ENCODE data around the gene INSIG1. TPM values are rescaled to one million over a fixed set of nuclear protein-coding genes. Genes with fewer than 3 reads are reported as not detected.

INSIG1 gene
- total RNA-seq, 1 experiment from 2014 or later = 32.3 TPM

DNA sequence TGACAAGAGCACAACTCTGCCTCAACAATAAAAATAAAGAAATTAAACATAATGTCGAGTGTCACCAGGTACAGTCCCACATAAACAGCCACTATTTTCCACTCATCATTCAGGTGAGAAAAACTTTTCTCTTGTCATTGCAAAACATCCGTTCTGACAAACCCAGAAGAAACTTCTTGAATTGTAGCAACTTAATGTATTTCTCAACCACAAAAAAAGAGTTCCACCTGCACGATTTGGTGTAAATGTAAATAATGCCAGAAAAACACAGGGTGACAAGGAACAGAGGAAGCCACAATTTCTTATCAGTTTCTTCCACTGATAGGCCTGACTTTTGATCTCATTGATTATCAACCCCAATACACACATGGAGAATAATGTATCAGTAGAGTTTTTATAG is 26.8 kb upstream of the INSIG1 start:
- Mint-ChIP-seq H3K27me3 (ENCODE audit: low read depth) (no peaks in the 10 kb centered on the region), H3K36me3 (no peaks in the 10 kb centered on the region), H3K4me1 (no peaks in the 10 kb centered on the region), H3K4me3 (no peak overlapping the region), H3K27ac (no peak overlapping the region), H3K9me3 (peaks cover 10% of the 10 kb centered on the region; the same call in 1 of the 2 replicates)
- DNase-seq (ENCODE audit: low spot score) (no peak), ATAC-seq (no peak)
- TF ChIP-seq NFYB (CRISPR knock-in tag; conservative IDR thresholded peaks at IDR 0.05; ENCODE audit: low read depth) (no peak), FOXP1 (CRISPR knock-in tag; IDR thresholded peaks at IDR 0.05; ENCODE audit: borderline replicate concordance) (no peak), ZBTB43 (CRISPR knock-in tag; IDR thresholded peaks at IDR 0.05) (no peak), ELF4 (CRISPR knock-in tag; IDR thresholded peaks at IDR 0.05; ENCODE audit: low read depth) (no peak), ZNF121 (CRISPR knock-in tag; IDR thresholded peaks at IDR 0.05) (no peak), SOX15 (CRISPR knock-in tag; IDR thresholded peaks at IDR 0.05) (no peak), NFATC4 (CRISPR knock-in tag; IDR thresholded peaks at IDR 0.05) (no peak), NR1H2 (CRISPR knock-in tag; IDR thresholded peaks at IDR 0.05) (no peak), NFE2L1 (CRISPR knock-in tag; IDR thresholded peaks at IDR 0.05) (no peak), GABPB1 (CRISPR knock-in tag; IDR thresholded peaks at IDR 0.05) (no peak)
- TF ChIP-seq, protein P1, sequence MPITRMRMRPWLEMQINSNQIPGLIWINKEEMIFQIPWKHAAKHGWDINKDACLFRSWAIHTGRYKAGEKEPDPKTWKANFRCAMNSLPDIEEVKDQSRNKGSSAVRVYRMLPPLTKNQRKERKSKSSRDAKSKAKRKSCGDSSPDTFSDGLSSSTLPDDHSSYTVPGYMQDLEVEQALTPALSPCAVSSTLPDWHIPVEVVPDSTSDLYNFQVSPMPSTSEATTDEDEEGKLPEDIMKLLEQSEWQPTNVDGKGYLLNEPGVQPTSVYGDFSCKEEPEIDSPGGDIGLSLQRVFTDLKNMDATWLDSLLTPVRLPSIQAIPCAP (CRISPR knock-in tag; IDR thresholded peaks at IDR 0.05) = no peak
- POLR2A ChIA-PET = no interaction called here
- CTCF ChIA-PET = no interaction called here

DNA sequence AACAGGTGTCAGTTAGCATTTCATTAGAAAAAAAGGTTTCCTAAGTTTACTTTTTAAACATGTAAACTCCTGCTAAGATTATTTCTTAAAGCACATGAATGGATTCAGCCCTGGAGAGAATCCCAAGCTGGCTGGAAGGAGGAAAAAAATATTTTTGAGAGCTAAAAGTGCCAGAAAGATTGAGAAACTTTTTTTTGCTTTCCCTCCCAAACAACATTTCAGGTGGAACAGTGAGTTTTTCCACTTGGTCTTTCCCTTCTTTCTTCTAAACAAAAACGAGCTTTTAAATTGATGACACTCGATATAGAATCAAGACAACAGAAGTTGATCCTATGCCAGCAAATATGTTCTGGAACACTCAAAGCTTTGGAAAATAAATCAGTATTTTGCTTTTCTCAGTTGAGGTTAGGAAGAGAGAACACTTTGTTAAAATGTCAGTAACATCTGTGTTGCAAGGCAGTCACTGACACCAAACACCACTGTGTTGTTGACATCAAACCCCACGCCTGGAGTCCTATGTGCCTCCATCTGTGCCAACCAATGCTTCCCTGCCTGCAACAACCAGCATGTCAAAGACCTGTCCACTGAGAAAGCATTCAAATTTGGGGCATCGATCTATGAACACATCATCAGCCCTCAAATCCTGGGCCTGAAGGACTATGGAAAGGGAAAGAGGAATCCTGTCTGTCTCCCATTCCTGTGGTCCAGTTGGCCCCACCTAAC is 22.9 kb upstream of the INSIG1 start:
- H3K27me3 Mint-ChIP-seq (ENCODE audit: low read depth) = no peaks in the 10 kb centered on the region
- H3K27ac Mint-ChIP-seq = no peak overlapping the region
- ATAC-seq = no peak
- peaks cover 9% of the 10 kb centered on the region; the same call in 1 of the 2 replicates for H3K4me1 Mint-ChIP-seq
- H3K4me3 Mint-ChIP-seq = no peak overlapping the region
- no peaks in the 10 kb centered on the region for H3K36me3 Mint-ChIP-seq
- no peak for TF ChIP-seq ZNF138 (CRISPR knock-in tag; conservative IDR thresholded peaks at IDR 0.05)
- TF ChIP-seq JUN (CRISPR knock-in tag; IDR thresholded peaks at IDR 0.05) = no peak
- TF ChIP-seq, protein P2, sequence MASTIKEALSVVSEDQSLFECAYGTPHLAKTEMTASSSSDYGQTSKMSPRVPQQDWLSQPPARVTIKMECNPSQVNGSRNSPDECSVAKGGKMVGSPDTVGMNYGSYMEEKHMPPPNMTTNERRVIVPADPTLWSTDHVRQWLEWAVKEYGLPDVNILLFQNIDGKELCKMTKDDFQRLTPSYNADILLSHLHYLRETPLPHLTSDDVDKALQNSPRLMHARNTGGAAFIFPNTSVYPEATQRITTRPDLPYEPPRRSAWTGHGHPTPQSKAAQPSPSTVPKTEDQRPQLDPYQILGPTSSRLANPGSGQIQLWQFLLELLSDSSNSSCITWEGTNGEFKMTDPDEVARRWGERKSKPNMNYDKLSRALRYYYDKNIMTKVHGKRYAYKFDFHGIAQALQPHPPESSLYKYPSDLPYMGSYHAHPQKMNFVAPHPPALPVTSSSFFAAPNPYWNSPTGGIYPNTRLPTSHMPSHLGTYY (CRISPR knock-in tag; IDR thresholded peaks at IDR 0.05) = no peak
- TF ChIP-seq SMAD4 (CRISPR knock-in tag; IDR thresholded peaks at IDR 0.05) = no peak
- no peak for TF ChIP-seq RELA (CRISPR knock-in tag; IDR thresholded peaks at IDR 0.05; ENCODE audit: borderline replicate concordance)
- TF ChIP-seq ZNF219 (CRISPR knock-in tag; IDR thresholded peaks at IDR 0.05; ENCODE audit: borderline replicate concordance) = no peak
- no peak for TF ChIP-seq FOXP1 (CRISPR knock-in tag; IDR thresholded peaks at IDR 0.05; ENCODE audit: borderline replicate concordance)
- no peak for TF ChIP-seq TP53 (CRISPR knock-in tag; IDR thresholded peaks at IDR 0.05)
- TF ChIP-seq ATF1 (CRISPR knock-in tag; IDR thresholded peaks at IDR 0.05) = no peak
- peaks cover 7% of the 10 kb centered on the region; the same call in 1 of the 2 replicates for H3K9me3 Mint-ChIP-seq
- ChIA-PET POLR2A (no interaction called here), CTCF (interaction anchor here (1.2 kb wide), 1 partner anchor 13 kb away, joined by 3 read pairs; no protein-coding TSS in a partner anchor)
- no peak for DNase-seq (ENCODE audit: low spot score)

DNA sequence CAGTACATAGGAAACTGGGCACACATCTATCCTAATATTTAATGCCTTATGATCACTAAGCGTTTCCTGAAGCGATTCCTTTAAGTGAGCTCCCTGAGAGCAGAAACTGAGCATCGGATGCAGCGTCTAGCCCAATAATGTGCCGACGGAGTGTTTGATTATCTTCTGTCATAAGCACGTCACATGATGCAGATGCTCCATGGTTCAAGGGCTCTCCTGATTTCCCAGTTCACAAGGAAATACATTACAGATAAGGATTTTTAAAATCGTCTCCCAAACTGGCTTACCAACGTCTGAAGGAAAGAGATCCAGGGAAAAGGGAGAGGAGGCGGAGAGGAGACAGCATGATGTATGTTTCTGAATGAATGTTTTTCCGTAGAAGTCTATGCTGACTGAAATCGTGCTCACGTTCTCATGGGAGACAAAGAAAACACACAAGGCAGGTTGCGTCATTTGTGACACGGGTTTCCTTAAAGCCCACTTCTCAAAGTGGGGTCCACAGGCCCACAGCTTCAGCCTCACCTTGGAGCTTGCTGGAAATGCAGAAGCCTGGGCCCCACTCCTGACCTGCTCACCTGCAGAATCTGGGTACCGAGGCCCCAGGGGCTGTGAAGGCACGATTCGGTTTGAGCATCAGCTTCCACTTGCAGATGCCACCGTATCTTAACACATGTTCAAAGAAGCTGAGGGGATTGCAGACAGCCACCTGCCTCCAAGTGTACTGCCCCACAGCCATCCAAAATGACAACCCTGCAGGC is 21.5 kb upstream of the INSIG1 start:
- DNase-seq (ENCODE audit: low spot score) (no peak), ATAC-seq (no peak)
- no peaks in the 10 kb centered on the region for H3K27me3 Mint-ChIP-seq (ENCODE audit: low read depth)
- ChIA-PET POLR2A (no interaction called here), CTCF (interaction anchor here (1.2 kb wide), 1 partner anchor 15 kb away, joined by 3 read pairs; no protein-coding TSS in a partner anchor)
- H3K36me3 Mint-ChIP-seq = no peaks in the 10 kb centered on the region
- H3K4me1 Mint-ChIP-seq = peaks cover 19% of the 10 kb centered on the region
- no peak overlapping the region for H3K4me3 Mint-ChIP-seq
- no peak overlapping the region for H3K27ac Mint-ChIP-seq
- H3K9me3 Mint-ChIP-seq = peaks cover 7% of the 10 kb centered on the region; the same call in 1 of the 2 replicates
- TF ChIP-seq, protein P3, sequence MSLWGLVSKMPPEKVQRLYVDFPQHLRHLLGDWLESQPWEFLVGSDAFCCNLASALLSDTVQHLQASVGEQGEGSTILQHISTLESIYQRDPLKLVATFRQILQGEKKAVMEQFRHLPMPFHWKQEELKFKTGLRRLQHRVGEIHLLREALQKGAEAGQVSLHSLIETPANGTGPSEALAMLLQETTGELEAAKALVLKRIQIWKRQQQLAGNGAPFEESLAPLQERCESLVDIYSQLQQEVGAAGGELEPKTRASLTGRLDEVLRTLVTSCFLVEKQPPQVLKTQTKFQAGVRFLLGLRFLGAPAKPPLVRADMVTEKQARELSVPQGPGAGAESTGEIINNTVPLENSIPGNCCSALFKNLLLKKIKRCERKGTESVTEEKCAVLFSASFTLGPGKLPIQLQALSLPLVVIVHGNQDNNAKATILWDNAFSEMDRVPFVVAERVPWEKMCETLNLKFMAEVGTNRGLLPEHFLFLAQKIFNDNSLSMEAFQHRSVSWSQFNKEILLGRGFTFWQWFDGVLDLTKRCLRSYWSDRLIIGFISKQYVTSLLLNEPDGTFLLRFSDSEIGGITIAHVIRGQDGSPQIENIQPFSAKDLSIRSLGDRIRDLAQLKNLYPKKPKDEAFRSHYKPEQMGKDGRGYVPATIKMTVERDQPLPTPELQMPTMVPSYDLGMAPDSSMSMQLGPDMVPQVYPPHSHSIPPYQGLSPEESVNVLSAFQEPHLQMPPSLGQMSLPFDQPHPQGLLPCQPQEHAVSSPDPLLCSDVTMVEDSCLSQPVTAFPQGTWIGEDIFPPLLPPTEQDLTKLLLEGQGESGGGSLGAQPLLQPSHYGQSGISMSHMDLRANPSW (CRISPR knock-in tag; conservative IDR thresholded peaks at IDR 0.05; ENCODE audit: low read depth) = no peak
- TF ChIP-seq TCF7 (CRISPR knock-in tag; IDR thresholded peaks at IDR 0.05; ENCODE audit: low read depth) = no peak
- TF ChIP-seq JUN (CRISPR knock-in tag; IDR thresholded peaks at IDR 0.05) = no peak
- no peak for TF ChIP-seq GABPB1 (CRISPR knock-in tag; IDR thresholded peaks at IDR 0.05)
- no peak for TF ChIP-seq AR (CRISPR knock-in tag; IDR thresholded peaks at IDR 0.05)

Measured in WTC11 (cell line).